Activated CD4-positive, alpha-beta T cell treated with anti-CD3 and anti-CD28 coated beads, Interleukin-2, amount 50 U/mL, for 1 hour (primary cell): ENCODE data around the gene DEPP1.
"Not testable (repeated sequence)": the region's sequence is repeated elsewhere in the genome, so short reads cannot be mapped to it uniquely, and the experiment has no call there.

Experiments
- DNase-seq: peaks from one replicate; pipeline ENCODE4 v3.0.0-alpha.2; 2020

Gene DEPP1

GRCh38 chr10:44978570-44979280 lies at the start of gene DEPP1:
Gene DEPP1, minus strand, starts transcription at chr10:44978809. Its CDS starts 779 bp downstream, at chr10:44978030.
- no peak for DNase-seq

- DNase-seq = no peak
Observed at GRCh38 chr10:45023426-45023825, 44.8 kb upstream of the DEPP1 start.

- no peak for DNase-seq
Observed at GRCh38 chr10:45015590-45015989, 37.0 kb upstream of the DEPP1 start.

GRCh38 chr10:45014557-45014956 lies 35.9 kb upstream of the DEPP1 start:
- not testable (repeated sequence) for DNase-seq

GRCh38 chr10:45008524-45009161 lies 30.0 kb upstream of the DEPP1 start:
- no peak for DNase-seq

GRCh38 chr10:45006276-45007030 lies 27.8 kb upstream of the DEPP1 start:
- DNase-seq = no peak

GRCh38 chr10:45005284-45005683 lies 26.7 kb upstream of the DEPP1 start:
- DNase-seq = no peak

- no peak for DNase-seq
Observed at GRCh38 chr10:45004661-45005060, 26.1 kb upstream of the DEPP1 start.

- no peak for DNase-seq
Observed at GRCh38 chr10:45003432-45004000, 24.9 kb upstream of the DEPP1 start.

GRCh38 chr10:45001381-45002148 lies 23.0 kb upstream of the DEPP1 start:
- DNase-seq = peak; percentile 46

- DNase-seq = peak; percentile 49
Observed at GRCh38 chr10:45000752-45001380, 22.3 kb upstream of the DEPP1 start, which contains the start of gene ZNF22. Gene ZNF22, plus strand, starts transcription at chr10:45000923. Its CDS starts 2,446 bp downstream, at chr10:45003369.

- no peak for DNase-seq
Observed at GRCh38 chr10:45000138-45000751, 21.6 kb upstream of the DEPP1 start.

- no peak for DNase-seq
Observed at GRCh38 chr10:44998146-44998631, 19.6 kb upstream of the DEPP1 start.

GRCh38 chr10:44997105-44997748 lies 18.6 kb upstream of the DEPP1 start:
- DNase-seq = no peak

- no peak for DNase-seq
Observed at GRCh38 chr10:44995914-44996669, 17.5 kb upstream of the DEPP1 start.

- DNase-seq = no peak
Observed at GRCh38 chr10:44995581-44995913, 16.9 kb upstream of the DEPP1 start.

- DNase-seq = no peak
Observed at GRCh38 chr10:44994752-44995530, 16.3 kb upstream of the DEPP1 start.

GRCh38 chr10:44993922-44994751 lies 15.5 kb upstream of the DEPP1 start:
- DNase-seq = no peak
